GM20431 (cell line): Measurements from ENCODE around the gene CHST10.
"Not testable (repeated sequence)": the region's sequence is repeated elsewhere in the genome, so short reads cannot be mapped to it uniquely, and the experiment has no call there.

Experiments
- in situ Hi-C: fragments of 300-500 bp; cut with MseI, MboI; formaldehyde crosslinking; loops from one replicate; pipeline ENCODE4 v1.15.0; 2020; ENCODE audit warnings: low sequenced_read_pairs; ENCODE audit not compliant: unreplicated experiment

The CHST10 gene

DNA sequence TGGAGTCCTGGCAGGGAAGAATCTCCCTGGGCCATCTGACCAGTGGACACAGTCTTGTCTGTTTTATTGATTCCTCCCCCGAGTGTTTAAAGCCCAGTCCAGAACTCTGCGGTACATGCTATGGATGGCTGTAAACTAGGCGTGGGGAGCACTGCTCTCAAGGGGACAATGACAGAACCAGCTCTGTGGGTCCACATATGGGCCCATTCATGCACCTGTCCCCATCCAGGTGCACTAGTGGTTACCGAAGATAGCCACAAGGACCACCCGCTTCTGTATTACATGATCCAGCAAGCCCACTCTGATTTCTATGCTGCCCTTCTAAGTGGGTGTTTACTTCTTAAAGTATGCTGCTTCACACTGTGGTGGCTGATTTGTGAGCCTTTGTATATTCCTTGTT, 21.0 kb downstream of the CHST10 start:
- in situ Hi-C loops = loop anchor here (25.0 kb wide), 1 partner anchor 134 kb away; no protein-coding TSS in a partner anchor

DNA sequence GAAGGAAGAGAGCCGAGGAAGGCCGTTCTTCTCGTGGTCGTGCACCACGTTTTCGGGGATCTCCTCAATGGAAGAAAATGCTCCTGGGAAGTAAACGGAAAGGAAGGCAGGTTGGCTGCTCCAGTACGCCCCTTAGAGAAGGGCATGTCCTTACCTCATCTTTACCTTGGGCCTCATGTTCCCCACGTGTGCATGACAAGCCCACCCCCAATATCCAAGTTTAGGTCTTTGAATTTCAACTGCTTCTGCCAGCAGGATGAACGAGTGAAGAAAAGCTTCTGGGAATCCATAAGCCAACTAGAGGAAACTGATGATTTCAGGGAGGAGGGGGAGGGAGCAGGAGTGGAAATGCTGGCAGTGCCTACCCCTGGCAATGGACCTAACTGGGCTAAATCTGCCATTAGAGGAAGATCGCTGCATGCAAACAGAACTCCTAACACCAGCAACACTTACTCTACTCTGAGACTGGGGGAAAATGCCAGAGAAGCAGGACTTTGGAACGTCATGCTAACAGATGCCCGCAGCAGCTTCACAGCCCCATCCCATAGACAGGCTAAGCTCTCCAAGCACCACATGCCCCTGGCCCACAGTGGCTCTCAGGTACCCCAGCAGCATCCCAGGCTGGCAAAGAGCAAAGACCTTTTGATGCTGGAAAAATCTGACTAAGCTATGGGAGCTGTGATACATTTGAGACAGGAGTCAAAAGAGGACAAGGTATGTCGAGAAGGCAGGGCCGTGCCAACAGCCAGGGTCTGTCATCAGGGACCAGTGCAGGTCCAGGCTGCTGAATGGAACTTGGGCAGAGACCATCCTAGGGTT, 21.7 kb downstream of the CHST10 start:
- in situ Hi-C loops = loop anchor here (25.0 kb wide), 1 partner anchor 133 kb away; no protein-coding TSS in a partner anchor

DNA sequence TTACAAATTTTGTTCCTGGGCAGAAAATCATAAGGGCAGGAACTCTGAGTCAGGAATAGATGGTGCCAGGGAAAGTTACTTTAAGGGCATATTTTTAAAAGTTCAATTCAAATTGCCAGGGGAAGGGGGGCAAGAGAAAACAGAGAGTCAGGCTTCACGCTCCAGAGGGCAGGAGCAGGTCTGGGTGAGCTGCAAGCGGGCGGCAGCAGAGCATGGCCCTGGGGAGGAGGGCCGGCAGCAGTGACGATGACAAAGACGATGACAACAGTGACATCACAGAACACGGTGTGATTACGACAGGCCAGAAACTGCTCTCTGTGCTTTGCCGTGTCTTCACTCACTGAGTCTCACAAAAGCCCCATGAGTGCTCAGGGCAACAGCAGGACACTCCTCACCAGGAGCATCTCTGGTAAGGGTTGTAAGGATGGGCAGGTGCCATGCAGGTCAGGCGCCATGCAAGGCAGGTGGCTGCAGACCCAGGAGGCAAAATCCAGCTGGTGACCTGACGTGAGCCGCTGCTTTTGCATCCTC, 23.3 kb downstream of the CHST10 start:
- in situ Hi-C loops = loop anchor here (25.0 kb wide), 1 partner anchor 132 kb away; no protein-coding TSS in a partner anchor

DNA sequence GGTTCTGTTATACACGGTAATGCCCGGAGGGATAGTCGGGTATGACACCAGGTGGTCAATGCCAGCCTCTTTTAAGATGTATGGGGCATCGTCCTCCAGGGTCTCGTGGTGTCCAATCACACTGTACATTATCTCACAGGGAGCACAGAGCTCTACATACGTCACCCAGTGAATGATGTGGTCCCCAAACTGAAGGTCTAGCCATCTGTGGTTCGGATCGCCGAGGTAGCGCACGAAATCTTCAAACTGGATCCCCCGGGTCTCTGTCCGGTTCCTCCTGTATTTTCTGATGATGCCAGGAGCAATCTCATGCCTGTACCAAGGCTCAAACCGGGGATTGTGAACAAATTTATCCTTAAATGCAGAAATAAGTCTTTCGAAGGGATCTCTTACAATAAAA, 24.1 kb downstream of the CHST10 start:
- in situ Hi-C loops = loop anchor here (25.0 kb wide), 1 partner anchor 131 kb away; no protein-coding TSS in a partner anchor

DNA sequence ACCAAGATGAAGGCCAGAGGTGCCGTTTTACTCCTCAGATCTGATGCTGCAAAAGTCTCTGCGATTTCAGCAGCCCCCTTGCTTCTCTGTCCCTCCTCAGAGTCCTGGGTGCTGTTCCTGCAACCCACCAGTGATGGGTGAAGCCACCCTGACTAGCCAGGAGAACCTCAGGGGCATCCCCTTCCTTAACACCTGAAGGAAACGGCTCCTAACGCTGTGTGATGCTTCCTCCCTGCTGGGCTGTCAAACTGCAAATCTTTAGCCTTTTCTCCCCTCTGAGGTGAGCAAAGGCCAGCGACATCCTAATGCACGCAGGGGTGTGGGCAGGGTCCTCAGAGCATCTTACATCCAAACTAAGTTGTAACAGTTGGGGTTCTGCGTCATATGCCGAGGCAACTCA, 24.8 kb downstream of the CHST10 start:
- in situ Hi-C loops = loop anchor here (25.0 kb wide), 1 partner anchor 130 kb away; no protein-coding TSS in a partner anchor

DNA sequence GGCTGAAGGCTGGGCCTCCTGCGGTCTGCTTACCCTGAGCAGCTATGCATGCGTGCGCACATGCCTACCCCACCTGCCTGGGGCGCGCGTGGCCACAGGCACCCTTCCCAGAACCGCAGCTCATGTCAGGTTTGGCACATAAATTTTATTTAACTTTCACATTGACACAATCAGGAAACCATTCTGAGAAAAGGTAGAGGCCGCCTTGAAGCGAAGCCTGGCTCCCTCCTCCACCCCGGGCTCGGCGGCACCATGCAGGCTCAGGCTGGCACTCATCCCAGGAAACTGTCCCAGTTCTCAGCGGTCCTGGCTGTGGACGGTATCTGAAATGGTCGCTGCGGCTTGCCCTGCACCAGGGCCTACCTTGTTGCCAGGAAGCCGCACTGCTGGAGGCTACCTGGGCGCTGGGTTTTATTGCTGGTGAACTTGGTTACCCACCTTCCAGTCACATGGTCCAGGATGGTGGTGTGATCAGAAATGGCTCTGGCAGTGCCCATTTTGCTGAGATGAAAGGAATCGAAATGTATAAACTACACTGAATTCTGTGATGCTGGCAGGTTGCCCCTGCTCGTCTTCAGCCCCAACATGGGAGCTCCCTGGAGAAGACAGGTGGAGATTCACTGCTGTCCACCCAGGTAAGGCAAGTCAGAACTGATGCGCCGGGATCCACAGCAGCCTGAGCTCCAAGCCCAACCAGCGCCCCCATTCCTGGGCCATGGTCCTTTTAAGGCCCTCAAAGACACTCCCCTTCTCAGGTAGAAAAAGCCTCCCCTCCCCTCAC, 25.5 kb downstream of the CHST10 start:
- in situ Hi-C loops = loop anchor here (25.0 kb wide), 1 partner anchor 130 kb away; no protein-coding TSS in a partner anchor

DNA sequence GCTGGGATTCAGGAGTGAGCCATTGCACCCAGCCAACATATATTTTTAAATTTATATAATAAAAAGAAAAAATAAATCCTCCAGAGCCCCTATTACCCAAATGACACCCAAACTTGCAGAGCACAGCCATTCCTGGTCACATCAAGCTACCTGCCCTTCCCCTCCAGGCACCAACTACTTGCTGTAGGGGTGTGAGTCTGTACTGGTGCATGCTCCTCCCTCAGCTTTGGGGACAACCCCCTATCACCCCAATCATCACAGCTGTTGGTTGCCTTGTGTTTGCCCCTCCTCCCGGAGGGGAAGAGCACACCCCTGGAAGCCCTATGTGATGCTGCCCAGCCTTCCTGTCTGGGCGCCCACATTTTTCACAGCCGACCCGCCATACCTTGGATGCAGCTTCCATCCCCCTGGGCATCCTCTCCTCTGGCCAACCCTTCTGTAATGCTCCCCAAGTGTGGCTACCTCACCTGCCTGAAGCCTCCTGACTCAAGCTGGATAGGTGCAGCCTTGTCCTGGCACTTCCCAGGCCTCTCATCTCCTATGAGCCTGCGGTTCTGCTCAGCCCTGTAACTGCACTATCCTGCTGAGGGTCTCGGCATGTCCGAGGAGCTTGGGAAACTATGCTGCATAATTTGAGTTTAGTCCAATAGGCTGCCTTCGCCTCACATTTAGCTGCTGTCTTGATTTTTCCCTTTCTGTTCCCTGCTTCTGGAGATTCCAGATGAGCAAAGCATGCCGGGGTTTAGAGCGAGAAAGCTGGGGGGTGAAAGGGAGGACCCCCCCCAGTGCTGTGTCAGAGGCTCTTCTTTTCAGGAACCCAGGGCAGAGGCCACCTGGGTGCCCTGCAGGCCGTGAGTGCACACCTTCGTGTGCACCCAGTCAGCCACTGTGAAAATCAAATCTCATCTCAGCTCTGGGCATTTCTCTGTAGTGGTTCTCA, 27.2 kb downstream of the CHST10 start:
- in situ Hi-C loops = loop anchor here (25.0 kb wide), 1 partner anchor 128 kb away; no protein-coding TSS in a partner anchor

DNA sequence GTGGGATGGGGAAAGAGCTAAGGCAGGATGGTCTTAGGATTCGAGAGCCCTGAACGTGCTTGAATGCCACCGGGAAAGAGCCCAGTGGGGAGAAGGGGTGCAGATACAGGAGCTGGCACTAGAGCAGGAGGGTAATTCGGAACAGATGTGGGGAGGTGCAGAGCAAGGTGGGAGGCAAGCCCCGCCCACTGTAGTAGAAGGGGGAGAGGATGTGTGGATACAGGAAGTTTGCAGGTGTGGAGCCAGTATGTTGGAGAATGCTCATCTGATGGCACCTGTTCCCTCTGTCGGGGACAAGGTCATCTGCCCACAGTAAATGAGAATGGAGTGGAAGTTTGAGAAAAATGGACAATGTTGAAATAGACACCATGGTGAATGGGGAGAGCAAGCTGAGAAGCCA, 28.8 kb downstream of the CHST10 start:
- in situ Hi-C loops = loop anchor here (25.0 kb wide), 1 partner anchor 126 kb away; no protein-coding TSS in a partner anchor

DNA sequence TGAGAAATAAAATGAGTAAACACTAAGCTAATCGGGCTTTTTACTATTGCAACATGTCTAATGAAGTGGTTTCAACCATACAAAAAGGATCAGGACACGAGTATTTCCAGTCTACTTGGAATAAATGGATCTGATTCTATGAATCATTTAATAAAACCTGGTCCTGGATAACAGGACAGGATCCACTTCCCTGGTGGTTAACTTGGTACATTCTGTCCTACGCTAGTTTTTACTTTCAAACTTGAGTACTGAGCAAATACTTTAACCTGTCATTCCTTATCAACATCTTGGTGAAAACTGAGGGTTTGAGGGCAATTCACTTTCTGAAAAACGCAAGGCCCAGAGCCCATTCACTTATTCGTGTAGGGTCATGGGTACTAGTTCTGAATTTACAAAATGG, 33.5 kb downstream of the CHST10 start:
- in situ Hi-C loops = loop anchor here (25.0 kb wide), 1 partner anchor 122 kb away; no protein-coding TSS in a partner anchor

DNA sequence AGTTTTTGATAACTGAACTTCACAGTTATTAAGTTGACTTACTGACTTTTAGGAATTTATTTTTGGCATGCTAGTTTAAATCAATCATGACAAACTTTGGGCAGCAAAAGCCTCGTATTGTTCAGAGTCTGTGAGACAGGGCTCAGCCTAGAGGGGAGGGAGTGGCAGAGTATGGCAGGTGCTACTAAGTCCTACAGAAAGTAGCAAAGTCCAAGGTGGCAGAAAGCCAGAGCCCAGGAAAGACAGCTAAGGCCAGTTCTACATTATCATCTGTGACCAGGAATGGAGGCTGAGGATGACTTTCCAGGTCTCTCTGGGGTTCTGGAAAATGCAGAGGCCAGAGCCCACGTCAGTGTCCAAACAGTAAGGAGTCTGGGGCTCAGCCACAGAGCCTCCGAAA, 34.2 kb downstream of the CHST10 start:
- in situ Hi-C loops = loop anchor here (25.0 kb wide), 1 partner anchor 121 kb away; no protein-coding TSS in a partner anchor

DNA sequence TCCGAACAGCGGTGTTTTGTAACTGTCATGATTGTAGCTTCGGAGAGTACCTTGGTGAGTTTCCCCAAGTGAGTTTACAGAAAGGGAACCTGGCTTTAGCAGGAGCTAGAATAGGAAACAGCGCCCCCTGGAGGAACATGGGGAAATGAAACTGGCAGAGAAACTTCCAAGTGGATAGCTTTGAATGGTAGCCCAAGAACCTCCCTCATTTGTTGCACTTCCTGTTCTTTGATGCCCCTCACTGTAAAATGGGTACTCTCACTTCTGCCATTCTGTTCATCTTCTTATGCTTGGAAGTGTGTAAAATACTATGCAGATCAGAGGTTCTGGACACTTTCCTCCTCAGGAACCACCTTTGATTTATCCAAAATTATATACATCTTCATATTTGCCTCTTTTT, 36.2 kb downstream of the CHST10 start:
- in situ Hi-C loops = loop anchor here (25.0 kb wide), 1 partner anchor 119 kb away; no protein-coding TSS in a partner anchor

DNA sequence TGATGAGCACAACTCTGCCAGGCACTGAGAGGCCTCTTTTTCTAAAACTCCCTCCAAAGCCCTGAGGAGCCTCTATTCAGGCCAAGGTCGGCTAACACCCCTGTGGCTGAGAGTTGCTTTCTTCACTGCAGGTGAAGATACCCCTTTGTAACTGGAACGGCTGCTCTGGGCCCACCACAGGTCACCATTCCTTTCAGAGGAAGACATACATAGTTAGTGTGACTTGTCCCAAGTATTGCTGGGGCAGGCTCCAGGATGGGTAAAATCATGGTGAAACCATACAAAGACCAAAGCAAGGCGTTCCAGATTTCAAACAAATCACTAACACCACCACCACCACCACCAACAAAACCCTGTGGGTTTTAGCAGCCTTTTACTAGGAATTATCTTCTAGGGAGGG, 36.8 kb downstream of the CHST10 start:
- in situ Hi-C loops = loop anchor here (25.0 kb wide), 1 partner anchor 118 kb away; no protein-coding TSS in a partner anchor

DNA sequence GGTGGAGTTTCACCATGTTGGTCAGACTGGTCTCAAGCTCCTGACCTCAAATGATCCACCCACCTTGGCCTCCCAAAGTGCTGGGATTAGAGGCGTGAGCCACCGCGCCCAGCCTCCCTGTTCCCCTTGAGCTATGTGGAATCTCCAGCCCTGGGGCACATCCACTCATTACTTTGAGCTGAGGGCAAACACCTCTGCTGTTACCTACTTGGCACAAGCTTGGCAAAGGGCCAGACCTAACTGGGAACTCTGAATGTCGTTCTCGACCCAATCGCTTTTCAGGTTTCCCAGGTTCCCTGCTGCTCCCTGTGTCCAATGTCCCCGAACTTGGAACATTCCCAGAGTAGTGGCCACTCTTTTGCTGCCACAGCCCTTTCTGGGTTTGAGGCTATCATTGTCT, 40.6 kb downstream of the CHST10 start:
- in situ Hi-C loops = loop anchor here (25.0 kb wide), 1 partner anchor 115 kb away; no protein-coding TSS in a partner anchor

DNA sequence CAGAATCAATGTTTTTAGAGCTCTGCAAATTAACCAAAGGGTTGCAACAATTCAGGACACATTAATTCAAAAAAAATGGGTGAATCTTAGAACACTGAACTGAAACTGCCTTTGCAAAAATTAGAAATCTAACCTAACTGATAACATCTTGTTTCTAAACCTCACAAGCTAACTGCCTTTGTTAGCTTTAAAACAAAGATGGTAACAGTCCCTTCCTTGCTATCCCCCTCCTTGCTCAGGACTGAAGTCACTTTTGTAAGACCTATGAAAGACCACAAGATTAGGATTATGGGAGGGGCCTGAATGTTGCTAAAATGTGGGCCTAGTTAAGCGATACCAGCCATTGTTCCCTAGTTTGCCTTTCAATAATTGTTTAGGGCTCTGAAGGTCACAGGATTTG, 50.3 kb downstream of the CHST10 start:
- in situ Hi-C loops = no loop called here

DNA sequence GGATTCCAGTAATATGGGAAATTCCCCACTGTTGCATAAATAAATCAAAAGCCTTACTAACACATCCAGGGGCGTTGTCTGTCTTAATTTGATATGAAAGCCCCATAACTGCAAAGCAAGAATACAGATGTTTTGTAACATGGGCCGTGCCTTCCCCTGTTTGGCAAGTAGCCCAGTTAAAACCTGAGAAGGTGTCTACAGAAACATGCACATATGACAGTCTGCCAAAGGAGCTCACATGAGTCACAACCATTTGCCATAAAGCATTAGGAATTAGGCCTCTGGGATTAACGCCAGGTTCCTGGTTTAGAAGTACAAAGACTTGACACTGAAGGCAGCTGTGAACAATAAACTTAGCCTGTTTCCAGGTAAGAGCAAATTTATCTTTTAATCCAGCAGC, 52.0 kb downstream of the CHST10 start:
- in situ Hi-C loops = no loop called here

DNA sequence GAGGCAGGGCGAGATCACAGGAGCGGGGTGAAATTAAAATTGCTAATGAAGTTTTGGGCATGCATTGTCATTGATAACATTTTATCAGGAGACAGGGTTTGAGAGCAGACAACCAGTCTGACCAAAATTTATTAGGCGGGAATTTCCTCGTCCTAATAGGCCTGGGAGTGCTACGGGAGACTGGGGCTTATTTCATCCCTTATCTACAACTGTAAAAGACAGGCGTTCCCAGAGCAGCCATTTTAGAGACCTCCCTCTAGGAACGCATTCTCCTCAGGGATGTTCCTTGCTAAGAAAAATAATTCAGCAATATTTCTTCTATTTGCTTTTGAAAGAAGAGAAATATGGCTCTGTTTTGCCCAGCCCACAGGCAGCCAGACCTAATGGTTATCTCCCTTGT, 55.2 kb downstream of the CHST10 start:
- in situ Hi-C loops = not testable (repeated sequence)

DNA sequence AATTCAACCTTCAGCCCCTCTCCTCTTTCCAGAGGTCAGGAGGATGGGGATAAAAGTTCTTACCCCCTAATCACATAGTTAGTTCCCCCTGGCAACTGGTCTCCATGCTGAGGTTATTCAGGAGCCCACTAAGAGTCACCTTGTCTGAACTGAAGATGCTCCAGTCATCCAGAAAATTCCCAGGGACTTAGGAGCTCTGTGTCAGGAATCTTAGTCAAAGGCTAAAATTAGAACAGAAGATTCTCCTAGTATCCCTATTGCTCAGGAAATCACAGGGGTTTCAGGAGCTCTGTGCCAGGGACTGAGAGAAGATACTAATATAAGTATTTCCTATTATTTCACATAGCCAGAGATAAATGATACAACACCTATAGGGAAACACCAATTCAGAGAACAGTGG, 57.9 kb downstream of the CHST10 start:
- in situ Hi-C loops = no loop called here

DNA sequence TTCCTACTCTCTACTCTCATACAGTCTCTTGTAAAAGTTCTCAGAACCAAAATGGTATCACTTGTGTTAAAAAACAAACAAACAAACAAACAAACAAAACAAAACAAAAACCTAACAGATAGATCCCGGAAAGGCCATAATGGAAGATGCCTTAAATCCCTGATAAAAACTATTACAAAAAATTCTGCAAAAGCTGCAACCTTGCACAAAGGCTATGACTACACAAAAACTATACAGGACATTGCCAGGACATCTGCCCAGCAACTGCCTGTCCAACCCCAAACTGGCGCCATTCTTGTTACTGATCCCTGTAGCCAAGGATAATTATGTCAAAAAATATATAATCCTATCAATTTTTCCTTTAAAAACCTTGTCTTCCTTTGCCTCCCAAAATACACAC, 58.9 kb downstream of the CHST10 start:
- in situ Hi-C loops = no loop called here

DNA sequence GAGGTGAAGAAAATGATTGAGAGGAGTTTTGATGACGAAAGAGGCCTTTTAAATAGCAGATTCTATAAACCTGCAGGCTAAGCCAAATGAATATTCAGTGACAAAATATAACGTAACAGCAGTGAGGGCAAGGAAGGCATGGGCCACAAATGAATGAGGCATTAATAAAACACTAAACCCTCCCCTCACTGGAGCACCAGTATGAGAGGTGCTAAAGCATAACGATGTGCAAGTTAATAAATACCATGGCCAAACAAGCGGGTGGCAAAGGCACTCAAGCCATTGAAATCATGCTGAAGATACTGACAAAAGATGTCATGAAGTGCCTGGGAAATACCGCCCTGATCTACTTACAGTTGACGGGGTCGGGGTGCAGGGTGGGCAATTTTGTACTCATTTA, 64.9 kb downstream of the CHST10 start:
- in situ Hi-C loops = no loop called here
